ENCODE measurements around the gene YIPF1. TPM values are rescaled to one million over a fixed set of nuclear protein-coding genes. Genes with fewer than 3 reads are reported as not detected.
"Not testable (repeated sequence)": the region's sequence is repeated elsewhere in the genome, so short reads cannot be mapped to it uniquely, and the experiment has no call there.

The YIPF1 gene
- polyA plus RNA-seq, 1 donor from 2014 or later, result 22.2 TPM

GRCh38 chr1:53905509-53905908, 15.9 kb upstream of the YIPF1 start:
- H3K9me3 Mint-ChIP-seq, result no peaks in the 10 kb centered on the region
- no peaks in the 10 kb centered on the region for H3K27me3 Mint-ChIP-seq
- H3K4me3 Mint-ChIP-seq, result no peak overlapping the region
- H3K36me3 Mint-ChIP-seq, result peaks cover 10% of the 10 kb centered on the region
- no peaks in the 10 kb centered on the region for H3K4me1 Mint-ChIP-seq
- no peak overlapping the region for H3K27ac Mint-ChIP-seq

- Mint-ChIP-seq H3K27ac (no peak overlapping the region), H3K4me3 (no peak overlapping the region), H3K9me3 (no peaks in the 10 kb centered on the region), H3K36me3 (peaks cover 6% of the 10 kb centered on the region), H3K4me1 (no peaks in the 10 kb centered on the region), H3K27me3 (no peaks in the 10 kb centered on the region)
Observed at GRCh38 chr1:53902235-53903138, 12.9 kb upstream of the YIPF1 start.

GRCh38 chr1:53899708-53900107, 10.1 kb upstream of the YIPF1 start:
- no peaks in the 10 kb centered on the region for H3K36me3 Mint-ChIP-seq
- no peaks in the 10 kb centered on the region for H3K9me3 Mint-ChIP-seq
- no peak overlapping the region for H3K27ac Mint-ChIP-seq
- H3K27me3 Mint-ChIP-seq, result no peaks in the 10 kb centered on the region
- no peak overlapping the region for H3K4me3 Mint-ChIP-seq
- no peaks in the 10 kb centered on the region for H3K4me1 Mint-ChIP-seq

- H3K4me1 Mint-ChIP-seq, result no peaks in the 10 kb centered on the region
- H3K36me3 Mint-ChIP-seq, result no peaks in the 10 kb centered on the region
- no peaks in the 10 kb centered on the region for H3K27me3 Mint-ChIP-seq
- H3K27ac Mint-ChIP-seq, result no peak overlapping the region
- H3K4me3 Mint-ChIP-seq, result no peak overlapping the region
- no peaks in the 10 kb centered on the region for H3K9me3 Mint-ChIP-seq
Observed at GRCh38 chr1:53899206-53899628, 9.6 kb upstream of the YIPF1 start.

GRCh38 chr1:53896635-53897229, 7.1 kb upstream of the YIPF1 start:
- H3K9me3 Mint-ChIP-seq, result no peaks in the 10 kb centered on the region
- H3K27me3 Mint-ChIP-seq, result no peaks in the 10 kb centered on the region
- H3K27ac Mint-ChIP-seq, result no peak overlapping the region
- H3K4me1 Mint-ChIP-seq, result peaks cover 0 to 3% (median 2%) of the 10 kb centered on the region in 3 donors
- no peaks in the 10 kb centered on the region for H3K36me3 Mint-ChIP-seq
- H3K4me3 Mint-ChIP-seq, result no peak overlapping the region

- H3K27ac Mint-ChIP-seq, result no peak overlapping the region
Observed at GRCh38 chr1:53895421-53895820, 5.8 kb upstream of the YIPF1 start.

GRCh38 chr1:53894644-53895043, 5.0 kb upstream of the YIPF1 start:
- Mint-ChIP-seq H3K27me3 (no peaks in the 10 kb centered on the region), H3K9me3 (no peaks in the 10 kb centered on the region), H3K36me3 (no peaks in the 10 kb centered on the region), H3K4me3 (peak overlapping the region in 1 of 4 donors; percentile 5), H3K27ac (no peak overlapping the region), H3K4me1 (peaks cover 6 to 14% (median 10%) of the 10 kb centered on the region in 3 donors)

More at GRCh38 chr1:53895421-53895820, 5.8 kb upstream of the YIPF1 start:
- Mint-ChIP-seq H3K4me3 (peak overlapping the region in 1 of 4 donors; percentile 3), H3K4me1 (peaks cover 2 to 8% (median 4%) of the 10 kb centered on the region in 3 donors), H3K36me3 (no peaks in the 10 kb centered on the region), H3K27me3 (no peaks in the 10 kb centered on the region), H3K9me3 (no peaks in the 10 kb centered on the region)

- Mint-ChIP-seq H3K9me3 (no peaks in the 10 kb centered on the region), H3K4me3 (peak within 1 kb of the TSS in 1 of 4 donors; percentile 11), H3K36me3 (no peaks in the 10 kb centered on the region), H3K27ac (no peak within 1 kb of the TSS), H3K4me1 (peaks cover 6 to 17% (median 13%) of the 10 kb centered on the region in 3 donors), H3K27me3 (no peaks in the 10 kb centered on the region)
Observed at GRCh38 chr1:53893999-53894636, 4.5 kb upstream of the YIPF1 start, which contains the start of gene DIO1. TSS of gene DIO1 (plus strand) at chr1:53894187. CDS start at chr1:53894211, 24 bp downstream.

GRCh38 chr1:53892911-53893310, 3.3 kb upstream of the YIPF1 start:
- Mint-ChIP-seq H3K27me3 (no peaks in the 10 kb centered on the region), H3K27ac (no peak overlapping the region), H3K4me1 (peaks cover 17 to 27% (median 23%) of the 10 kb centered on the region in 3 donors), H3K4me3 (peak overlapping the region in 1 of 4 donors; percentile 11), H3K36me3 (no peaks in the 10 kb centered on the region), H3K9me3 (no peaks in the 10 kb centered on the region)

GRCh38 chr1:53891678-53892077, 2.1 kb upstream of the YIPF1 start:
- Mint-ChIP-seq H3K27ac (no peak overlapping the region), H3K27me3 (no peaks in the 10 kb centered on the region), H3K36me3 (no peaks in the 10 kb centered on the region), H3K9me3 (no peaks in the 10 kb centered on the region), H3K4me3 (peak overlapping the region in 1 of 4 donors; percentile 98), H3K4me1 (peaks cover 17 to 32% (median 28%) of the 10 kb centered on the region in 3 donors)

GRCh38 chr1:53891018-53891417, 1.4 kb upstream of the YIPF1 start:
- H3K27me3 Mint-ChIP-seq, result no peaks in the 10 kb centered on the region
- peak overlapping the region in 1 of 4 donors; percentile 98 for H3K4me3 Mint-ChIP-seq
- H3K27ac Mint-ChIP-seq, result no peak overlapping the region
- no peaks in the 10 kb centered on the region for H3K36me3 Mint-ChIP-seq
- peaks cover 17 to 32% (median 28%) of the 10 kb centered on the region in 3 donors for H3K4me1 Mint-ChIP-seq
- H3K9me3 Mint-ChIP-seq, result no peaks in the 10 kb centered on the region

GRCh38 chr1:53890522-53890941, 935 bp upstream of the YIPF1 start:
- Mint-ChIP-seq H3K9me3 (no peaks in the 10 kb centered on the region), H3K4me3 (peak overlapping the region; percentile 96 to 98 (median 98)), H3K27ac (peak overlapping the region in 2 of 3 donors; percentile 72 to 77), H3K36me3 (no peaks in the 10 kb centered on the region), H3K27me3 (no peaks in the 10 kb centered on the region), H3K4me1 (peaks cover 17 to 32% (median 28%) of the 10 kb centered on the region in 3 donors)

- Mint-ChIP-seq H3K9me3 (no peaks in the 10 kb centered on the region), H3K4me1 (peaks cover 17 to 33% (median 32%) of the 10 kb centered on the region in 3 donors), H3K4me3 (peak overlapping the region; percentile 96 to 98 (median 98)), H3K27me3 (no peaks in the 10 kb centered on the region), H3K27ac (peak overlapping the region; percentile 16 to 84 (median 60)), H3K36me3 (no peaks in the 10 kb centered on the region)
Observed at GRCh38 chr1:53888681-53889080, 916 bp downstream of the YIPF1 start.

- not testable (repeated sequence) for H3K9me3 Mint-ChIP-seq, H3K27ac Mint-ChIP-seq, H3K27me3 Mint-ChIP-seq, H3K36me3 Mint-ChIP-seq, H3K4me3 Mint-ChIP-seq
- peaks cover 6 to 27% (median 16%) of the 10 kb centered on the region in 3 donors for H3K4me1 Mint-ChIP-seq
Observed at GRCh38 chr1:53883600-53883999, 6.0 kb downstream of the YIPF1 start.

GRCh38 chr1:53881853-53882252, 7.7 kb downstream of the YIPF1 start:
- not testable (repeated sequence) for H3K36me3 Mint-ChIP-seq, H3K4me3 Mint-ChIP-seq, H3K9me3 Mint-ChIP-seq, H3K27me3 Mint-ChIP-seq
- peaks cover 0 to 17% (median 5%) of the 10 kb centered on the region in 3 donors for H3K4me1 Mint-ChIP-seq
- H3K27ac Mint-ChIP-seq, result peak overlapping the region in 1 of 3 donors; percentile 51
